HG03575 (cell line): Measurements from ENCODE around the gene C4BPA.

Source experiments
- ATAC-seq: cut with Tn5 transposase; IDR thresholded peaks from one replicate; pipeline ENCODE4 v1.9.1; 2021; ENCODE audit not compliant: unreplicated experiment, insufficient number of reproducible peaks, low FRiP score; ENCODE audit errors: extremely low read depth

The C4BPA gene

DNA sequence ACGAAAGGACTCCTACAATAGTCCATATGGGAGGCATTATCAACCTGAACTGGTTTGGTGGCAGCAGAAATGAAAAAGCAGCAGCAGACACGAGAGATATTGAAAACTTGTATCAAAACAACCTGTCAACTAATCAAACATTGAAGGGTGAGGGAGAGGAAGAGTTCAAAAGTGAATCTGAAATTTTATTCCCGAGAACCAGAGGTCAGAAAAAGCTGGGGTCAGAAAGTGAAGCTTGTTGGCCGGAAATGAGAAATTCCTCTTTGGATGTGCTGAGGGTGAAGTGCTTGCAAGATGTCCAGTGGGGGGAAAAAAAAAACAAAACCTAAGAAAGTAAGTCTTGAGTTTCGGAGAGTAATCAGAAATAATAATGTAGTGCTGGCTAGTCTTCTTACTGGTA, 1.9 kb upstream of the C4BPA start:
- no peak for ATAC-seq

DNA sequence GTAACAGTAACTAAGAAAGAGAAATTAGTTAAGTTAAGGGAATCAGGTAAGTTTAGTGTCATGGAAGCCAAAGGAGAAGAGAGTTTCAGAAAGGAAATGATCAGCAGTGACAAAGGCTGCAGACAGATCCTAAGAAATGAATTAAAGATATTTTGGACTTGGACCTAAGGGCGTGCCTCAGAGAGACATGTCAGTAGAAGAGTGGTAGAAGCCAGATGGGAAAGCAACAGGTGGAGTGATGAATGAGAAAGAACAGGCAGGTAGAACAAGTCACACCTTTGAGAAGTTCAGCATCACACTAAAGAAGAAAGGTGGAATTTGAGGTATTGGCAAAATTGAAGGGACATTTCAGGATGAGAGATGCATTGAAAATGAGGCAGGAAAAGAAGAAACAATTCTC, 1.4 kb upstream of the C4BPA start:
- ATAC-seq = no peak

DNA sequence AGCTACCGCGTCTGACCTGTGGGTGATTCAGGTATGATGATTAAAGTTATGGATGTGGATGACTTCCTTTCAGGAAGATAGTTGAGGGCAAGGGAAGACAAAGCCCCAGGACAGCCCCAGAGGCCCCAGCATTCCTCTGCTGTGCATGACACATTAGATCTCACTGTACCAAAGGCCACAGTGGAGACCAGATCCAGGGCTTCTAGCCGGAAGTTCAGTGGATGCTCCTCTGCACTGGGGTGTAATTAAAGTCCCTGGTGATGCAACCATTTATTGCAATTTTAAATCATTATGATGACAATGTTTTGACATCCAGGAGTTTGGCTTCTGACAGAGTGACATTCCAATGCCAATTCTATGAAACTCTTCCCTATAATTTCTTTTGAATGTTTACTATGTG, 5.0 kb downstream of the C4BPA start:
- ATAC-seq = no peak

DNA sequence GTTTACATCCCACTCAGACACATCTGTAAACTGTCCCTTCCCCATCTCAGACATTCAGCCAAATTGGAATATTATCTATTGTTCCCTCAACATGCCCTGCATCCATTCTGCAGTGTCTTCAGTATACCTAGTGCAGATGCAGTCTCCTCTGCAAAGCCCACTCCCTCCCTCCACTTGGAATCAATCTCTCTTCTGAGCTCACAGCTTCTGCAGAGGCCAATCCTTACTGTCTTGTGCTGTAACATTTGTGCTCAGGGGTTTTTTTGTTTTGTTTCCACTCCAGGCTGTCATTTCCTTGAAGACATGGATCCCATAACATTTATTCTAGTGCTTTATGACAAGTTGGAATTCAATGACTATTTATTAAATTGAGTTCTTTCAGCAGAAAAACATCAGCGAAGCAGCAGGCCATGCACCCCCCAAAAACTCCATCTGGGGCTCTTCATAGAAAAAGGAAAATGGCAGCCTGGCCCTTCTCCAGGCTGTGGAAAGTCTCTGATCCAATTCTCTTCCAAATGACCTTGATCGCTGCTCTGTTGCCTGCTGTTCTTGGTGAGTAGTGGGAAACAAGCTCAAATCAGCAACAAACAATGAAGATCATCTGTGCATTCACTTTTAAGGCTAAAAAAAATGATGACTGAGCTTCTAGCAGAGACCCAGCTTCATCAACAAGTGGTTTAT, 8.7 kb downstream of the C4BPA start:
- no peak for ATAC-seq

DNA sequence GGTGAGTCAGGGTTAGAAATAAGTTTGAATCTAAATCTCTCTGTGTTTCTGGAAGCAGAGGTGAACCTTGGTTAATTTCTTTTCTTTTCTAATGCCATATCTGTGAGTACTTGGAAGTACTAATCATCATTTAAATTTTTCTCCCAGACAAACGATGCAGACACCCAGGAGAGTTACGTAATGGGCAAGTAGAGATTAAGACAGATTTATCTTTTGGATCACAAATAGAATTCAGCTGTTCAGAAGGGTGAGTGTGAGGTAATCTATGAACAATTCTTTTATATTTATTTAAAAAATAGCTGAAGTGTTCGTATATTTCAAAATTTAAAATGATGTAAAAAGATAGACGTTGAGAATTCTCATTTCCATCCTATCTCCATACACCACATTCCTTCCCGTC, 11.2 kb downstream of the C4BPA start:
- ATAC-seq = no peak

DNA sequence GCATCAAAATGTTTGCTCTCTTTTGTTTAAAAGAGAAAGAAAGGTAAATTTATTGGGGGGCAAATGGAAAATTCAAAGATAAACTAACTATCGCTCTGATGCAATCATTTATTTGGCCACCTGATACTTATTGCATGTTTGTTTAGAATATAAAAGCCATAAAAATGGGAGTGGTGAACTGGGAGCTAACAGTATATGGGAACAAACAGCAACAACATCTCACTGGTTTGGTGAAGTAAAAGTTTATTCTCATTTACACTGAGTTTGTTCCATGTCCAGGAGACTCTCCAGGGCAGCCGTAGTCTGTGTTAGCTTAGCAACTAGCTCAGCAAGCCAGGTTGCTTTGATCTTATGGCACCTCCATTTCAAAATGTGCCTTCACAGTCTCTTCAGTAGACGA, 20.4 kb downstream of the C4BPA start:
- no peak for ATAC-seq

DNA sequence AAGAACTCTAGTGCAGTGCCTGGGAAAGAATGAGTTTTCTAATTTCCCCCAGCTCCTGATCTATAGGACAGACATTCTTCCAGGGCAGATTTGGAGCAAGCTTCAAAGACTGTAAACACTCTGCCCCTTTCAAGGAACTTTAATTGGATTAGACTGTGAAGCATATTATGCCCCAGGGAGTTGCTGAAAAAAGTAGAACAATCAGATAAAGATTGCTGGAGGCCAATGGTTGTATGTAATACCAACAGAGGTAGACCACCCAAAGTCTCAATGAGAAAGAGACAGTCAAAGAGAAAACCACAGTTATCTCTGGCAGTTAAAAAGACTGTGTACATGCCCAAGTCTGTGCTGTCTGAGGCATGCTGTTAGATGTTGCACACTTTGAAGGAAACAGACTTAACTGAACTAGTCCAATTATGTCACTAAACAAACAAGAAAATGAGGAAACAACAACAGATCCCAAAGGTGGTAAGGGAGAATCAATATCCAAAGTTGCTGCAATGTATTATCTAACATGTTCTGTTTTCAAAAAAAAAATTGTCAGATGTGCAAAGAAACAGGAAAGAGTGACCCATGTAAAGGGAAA, 24.4 kb downstream of the C4BPA start:
- ATAC-seq = no peak

DNA sequence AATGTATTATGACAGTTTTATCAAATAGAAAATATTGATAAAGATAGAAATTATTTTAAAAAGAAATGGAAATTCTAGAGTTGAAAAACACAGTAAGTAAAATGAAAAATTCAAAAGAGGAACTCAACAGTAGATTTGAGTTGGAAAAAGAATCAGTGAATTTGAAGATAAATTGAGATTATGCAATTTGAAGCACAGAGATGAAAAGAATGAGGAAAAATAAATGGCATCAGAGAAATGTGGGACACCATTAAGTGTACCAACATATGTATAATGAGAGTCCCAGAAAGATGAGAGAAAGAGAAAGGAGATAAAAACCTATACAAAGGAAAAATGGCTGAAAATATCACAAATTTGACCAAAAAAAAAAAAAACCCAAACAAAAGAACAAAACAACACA, 25.0 kb downstream of the C4BPA start:
- no peak for ATAC-seq

DNA sequence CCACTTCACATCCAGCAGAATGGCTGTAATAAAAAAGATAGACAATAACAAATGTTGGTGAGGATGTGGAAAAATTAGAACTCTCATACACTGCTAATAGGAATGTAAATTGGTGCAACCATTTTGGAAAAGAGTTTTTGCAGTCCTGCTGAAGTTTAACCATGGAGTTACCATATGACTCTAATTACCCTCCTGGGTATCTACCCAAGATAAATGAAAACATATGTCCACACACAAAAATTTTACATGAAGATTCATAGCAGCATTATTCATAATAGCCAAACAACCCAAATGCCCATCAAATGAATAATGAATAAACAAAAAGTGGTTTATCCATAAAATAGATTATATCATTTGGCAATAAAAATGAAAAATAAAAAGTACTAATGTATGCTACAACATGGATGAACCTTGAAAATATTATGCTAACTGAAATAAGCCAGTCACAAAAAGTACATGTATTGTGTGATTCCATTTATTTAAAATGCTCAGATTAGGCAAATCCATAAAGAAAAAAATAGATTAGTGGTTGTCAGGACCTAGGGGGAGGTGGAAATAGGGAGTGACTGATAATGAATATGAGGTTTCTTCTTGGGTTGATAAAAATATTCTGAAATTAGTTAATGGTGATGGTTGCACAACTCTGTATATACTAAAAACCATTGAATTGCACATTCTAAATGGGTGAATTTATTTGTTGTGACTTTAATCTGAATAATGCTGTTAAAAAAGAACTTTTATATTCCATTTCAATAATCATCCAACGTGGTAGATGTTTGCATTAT, 26.4 kb downstream of the C4BPA start:
- ATAC-seq = no peak

DNA sequence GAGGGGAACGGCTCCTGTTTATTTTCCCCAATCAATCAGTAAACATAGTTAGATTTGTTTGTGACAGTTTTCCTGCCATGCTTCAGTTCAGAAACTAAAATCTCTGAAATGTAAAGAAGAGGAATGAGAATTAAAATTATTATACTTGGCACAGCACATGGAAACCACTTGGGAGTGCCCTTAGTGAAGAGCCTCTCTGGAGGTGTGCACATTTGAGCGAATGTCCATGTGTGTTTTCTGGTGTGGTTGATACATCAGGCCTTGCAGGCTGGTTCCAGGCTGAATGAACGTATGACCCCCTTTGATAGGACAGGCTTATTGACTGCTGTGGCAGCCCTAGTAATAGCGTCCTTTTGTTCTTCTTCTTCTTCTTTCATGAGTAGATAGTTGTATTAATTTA, 27.1 kb downstream of the C4BPA start:
- ATAC-seq = no peak

DNA sequence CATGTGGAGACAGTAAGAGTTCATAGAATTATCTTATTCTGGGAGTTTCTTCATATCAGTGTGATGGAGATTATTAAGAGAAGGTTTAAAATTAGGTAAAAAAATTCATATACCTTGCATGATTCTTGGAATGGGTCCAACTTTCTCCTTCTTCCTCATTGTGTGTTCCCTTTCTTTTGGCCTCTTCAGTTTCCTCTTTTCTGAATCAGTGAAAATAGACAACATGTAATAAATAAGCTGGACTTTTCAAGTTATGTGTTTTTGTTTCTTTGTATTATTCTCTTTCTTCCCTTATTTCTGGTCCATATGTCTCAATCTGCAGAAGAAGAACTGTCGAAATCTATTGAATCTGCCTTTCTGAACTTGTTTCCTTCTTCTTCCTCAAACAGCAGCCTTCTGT, 30.5 kb downstream of the C4BPA start:
- ATAC-seq = no peak

DNA sequence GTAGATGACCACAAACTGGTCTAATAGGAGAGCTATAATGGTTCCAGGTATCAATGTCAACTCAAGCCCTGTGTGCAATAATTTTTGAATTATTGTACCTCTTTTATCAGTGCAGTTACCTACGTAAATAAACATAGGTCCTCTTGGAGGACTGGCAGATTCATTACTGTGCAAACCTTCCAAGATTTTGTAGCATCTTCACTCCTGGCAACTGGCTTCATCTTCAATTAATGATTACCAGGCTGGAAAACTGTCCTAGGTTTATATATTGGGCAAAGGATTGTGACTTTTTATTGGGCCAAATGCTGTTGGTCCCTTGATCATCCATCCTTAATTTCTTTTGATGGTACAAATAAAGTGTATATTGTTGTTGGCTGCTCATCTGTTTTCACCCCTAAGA, 35.6 kb downstream of the C4BPA start:
- no peak for ATAC-seq

DNA sequence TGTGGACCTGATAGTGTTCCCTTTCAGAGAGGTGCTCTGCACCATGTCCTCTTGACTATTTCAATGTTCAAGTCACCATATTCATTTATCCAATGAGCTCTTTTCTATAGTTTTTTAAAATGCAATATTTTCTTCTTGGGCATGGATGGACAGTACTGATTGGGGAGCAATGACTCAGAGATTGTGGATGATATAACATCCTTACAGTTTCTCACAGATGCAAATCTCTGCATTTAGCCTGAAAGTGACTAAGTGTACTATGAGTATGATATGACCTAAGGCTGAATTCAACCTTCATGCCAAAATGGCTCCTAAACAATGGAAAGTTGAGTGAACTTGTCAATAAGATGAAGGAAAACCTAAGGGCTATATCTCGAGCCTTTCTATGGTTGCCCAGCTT, 36.5 kb downstream of the C4BPA start:
- no peak for ATAC-seq

DNA sequence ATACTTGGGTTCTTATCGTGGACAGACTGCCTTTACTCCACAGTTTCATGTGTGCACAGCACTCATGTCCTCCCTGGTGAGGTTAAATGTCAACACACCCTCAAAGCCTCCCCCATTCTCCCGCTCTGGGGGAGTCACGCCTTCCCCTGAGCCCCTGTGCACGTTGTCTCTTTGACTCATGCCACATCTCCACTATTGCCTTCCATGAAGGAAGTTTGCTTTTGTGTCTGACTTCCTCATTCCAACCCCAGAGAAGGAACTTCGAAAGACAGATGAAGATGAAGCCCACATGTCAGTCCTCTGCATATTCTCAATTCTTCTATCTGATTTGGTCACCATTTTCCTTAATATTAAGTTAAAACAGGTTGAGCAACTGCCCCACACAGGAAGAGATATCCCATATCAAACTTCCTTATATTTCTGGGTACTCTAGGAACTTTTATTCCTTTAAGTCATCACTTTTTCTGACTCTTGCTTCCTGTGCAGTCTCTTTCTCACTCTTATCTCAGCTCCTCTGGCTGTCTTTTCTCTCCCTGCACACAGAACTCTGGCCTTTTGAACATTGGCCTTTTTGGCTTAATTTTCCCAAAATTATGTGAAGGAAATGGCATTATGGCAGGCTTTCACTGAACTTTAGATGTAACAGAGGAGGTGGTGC, 41.5 kb downstream of the C4BPA start:
- no peak for ATAC-seq

DNA sequence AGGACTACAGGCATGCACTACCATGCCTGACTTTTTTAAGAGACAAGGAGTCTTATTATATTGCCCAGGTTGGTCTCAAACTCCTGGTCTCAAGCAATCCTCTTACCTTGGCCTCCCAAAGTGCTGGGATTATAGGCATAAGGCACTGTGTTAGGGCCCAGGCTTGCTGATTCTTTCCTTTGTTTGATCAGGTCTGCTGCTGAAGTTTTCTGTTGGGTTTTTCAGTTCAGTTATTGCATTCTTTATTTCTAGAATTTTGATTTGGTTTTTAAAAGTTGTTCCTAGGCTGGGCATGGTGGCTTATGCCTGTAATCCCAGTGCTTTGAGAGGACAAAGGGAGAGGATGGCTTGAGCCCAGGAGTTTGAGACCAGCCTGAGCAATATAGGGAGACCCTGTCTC, 47.9 kb downstream of the C4BPA start:
- ATAC-seq = no peak

DNA sequence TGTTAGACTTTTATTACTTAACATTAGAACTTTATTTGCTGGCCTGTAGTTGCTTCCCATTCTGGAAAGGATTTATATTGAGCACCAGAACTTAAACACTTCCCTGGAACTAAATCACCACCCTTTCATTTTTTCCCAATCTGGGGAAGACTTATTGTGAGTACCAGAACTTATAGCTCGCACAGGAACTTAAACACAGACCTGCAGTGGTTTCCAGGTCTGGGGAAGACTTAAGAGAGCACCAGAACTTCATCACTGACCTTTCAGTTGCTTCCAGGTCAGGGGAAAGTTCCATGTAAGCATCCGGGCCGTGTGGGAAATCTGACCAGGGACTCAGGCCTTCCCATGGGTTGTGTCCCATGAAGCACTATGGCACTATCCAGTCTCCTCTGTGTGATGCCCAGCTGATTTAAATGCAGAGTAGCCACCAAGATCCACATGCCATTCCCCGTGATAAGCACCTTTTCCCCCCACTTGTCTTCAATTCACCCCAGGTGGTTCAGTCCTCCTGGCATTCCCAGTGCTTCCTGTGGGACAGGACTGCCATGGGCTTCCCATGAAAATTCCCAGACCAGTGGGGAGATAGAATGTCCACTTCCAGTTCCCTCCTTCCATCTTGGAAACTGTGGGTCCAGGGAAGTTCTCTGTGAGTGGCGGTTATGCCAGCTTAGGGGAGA, 48.9 kb downstream of the C4BPA start:
- ATAC-seq = no peak

DNA sequence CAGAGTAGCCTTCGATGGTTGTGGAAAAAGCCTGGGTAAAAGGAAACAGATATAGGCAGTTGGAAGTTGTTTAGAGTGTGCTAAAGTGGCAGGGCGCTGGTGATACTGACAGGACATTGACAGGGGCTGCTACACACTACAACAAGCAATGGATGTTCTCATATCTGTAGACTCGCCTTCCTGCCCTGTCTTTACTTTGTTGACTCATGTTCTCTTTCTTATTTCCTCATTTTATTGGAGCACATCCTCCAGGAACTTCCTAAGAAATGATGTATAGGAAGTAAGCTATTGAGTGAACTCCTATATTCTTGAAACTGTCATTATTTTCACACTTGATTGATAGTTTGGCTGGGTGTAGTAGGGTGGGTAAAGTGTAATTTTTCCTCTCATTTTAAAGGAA, 51.0 kb downstream of the C4BPA start:
- ATAC-seq = no peak

DNA sequence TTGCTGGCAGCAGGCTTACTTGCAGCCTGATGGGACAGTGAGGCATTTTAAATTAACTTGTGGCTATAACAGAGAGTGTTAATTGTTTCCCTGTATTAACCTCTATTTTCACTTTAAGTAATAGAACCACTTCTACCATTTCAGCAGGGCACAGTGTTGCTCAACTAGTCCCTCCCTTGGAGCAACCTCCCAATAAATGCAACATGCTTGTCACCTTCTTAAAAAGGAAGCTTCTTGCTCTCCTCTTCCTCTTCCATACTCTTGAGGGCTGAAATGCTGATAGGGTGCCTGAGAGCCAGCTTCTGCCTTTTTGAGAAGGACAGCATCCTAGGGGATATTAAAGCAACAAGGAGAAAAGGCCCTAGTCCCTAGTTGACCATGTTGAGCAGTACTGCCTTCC, 52.1 kb downstream of the C4BPA start:
- no peak for ATAC-seq

DNA sequence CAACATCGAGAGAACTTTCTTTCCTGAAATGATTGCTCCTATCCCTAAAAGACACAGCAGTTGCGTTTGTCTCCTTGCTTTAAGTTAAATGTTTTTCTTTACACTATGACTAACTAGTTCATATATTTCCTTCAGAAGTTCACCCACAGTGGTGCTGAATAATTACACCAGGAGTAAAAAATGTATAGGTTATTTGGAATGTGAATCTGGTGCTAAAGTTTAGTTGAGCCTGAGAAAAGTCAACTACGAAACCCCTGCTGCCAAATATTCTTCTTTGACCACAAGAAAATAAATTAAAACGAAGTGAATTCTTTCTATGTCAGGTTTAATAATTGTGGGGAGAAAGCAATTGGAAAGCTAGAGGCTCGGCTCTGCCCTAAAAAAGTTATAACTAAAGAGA, 52.8 kb downstream of the C4BPA start:
- no peak for ATAC-seq
